D721Med (cell line): Measurements from ENCODE around the gene CCR2.
"Not testable (repeated sequence)": the region's sequence is repeated elsewhere in the genome, so short reads cannot be mapped to it uniquely, and the experiment has no call there.

Experiments used
- DNase-seq: peaks from one replicate; pipeline ENCODE4 v3.0.0; 2011; ENCODE audit warnings: low spot score; ENCODE audit not compliant: insufficient read length
- FAIRE-seq: peaks from 2 replicates; lab custom pipeline; 2011; peaks lifted over from hg19 to GRCh38; lab: Jason Lieb, UNC
- TF ChIP-seq, protein P1 (sequence below): IDR thresholded peaks from 2 replicates; pipeline ENCODE4 v1.5.1; 2012; ENCODE audit warnings: mild to moderate bottlenecking, control low read depth; ENCODE audit not compliant: insufficient read depth; ENCODE audit errors: missing control alignments

Gene CCR2

GRCh38 chr3:46398186-46398955, 44.5 kb downstream of the CCR2 start:
- no peak for FAIRE-seq
- DNase-seq = no peak
- TF ChIP-seq, protein P1, sequence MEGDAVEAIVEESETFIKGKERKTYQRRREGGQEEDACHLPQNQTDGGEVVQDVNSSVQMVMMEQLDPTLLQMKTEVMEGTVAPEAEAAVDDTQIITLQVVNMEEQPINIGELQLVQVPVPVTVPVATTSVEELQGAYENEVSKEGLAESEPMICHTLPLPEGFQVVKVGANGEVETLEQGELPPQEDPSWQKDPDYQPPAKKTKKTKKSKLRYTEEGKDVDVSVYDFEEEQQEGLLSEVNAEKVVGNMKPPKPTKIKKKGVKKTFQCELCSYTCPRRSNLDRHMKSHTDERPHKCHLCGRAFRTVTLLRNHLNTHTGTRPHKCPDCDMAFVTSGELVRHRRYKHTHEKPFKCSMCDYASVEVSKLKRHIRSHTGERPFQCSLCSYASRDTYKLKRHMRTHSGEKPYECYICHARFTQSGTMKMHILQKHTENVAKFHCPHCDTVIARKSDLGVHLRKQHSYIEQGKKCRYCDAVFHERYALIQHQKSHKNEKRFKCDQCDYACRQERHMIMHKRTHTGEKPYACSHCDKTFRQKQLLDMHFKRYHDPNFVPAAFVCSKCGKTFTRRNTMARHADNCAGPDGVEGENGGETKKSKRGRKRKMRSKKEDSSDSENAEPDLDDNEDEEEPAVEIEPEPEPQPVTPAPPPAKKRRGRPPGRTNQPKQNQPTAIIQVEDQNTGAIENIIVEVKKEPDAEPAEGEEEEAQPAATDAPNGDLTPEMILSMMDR = no peak

DNA sequence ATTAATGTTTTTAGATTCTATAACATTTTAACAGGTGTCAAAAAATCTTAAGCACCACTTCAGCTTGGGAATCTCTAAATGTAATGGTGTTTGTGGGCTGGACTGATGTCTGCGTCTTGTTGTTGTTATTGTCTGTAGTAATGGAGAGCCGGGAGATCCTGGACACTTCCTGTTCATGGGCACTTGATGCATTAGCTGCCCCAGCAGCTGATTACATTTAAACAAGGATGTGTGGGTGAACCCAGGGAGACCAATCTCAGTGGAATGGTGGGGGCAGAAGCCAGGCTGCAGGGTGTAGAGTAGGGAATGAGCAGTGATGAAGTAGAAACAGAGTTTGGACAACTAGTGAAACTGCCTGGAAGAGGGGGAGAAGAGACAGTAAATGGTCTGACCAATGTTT, 45.2 kb downstream of the CCR2 start:
- FAIRE-seq (no peak), DNase-seq (no peak)
- TF ChIP-seq, protein P1 = no peak

- DNase-seq (no peak), FAIRE-seq (no peak)
- TF ChIP-seq, protein P1 = no peak
Measured at GRCh38 chr3:46399557-46399956, 45.6 kb downstream of the CCR2 start.

- no peak for FAIRE-seq
- TF ChIP-seq, protein P1 = no peak
- no peak for DNase-seq
Measured at GRCh38 chr3:46400000-46400734, 46.3 kb downstream of the CCR2 start.

GRCh38 chr3:46400846-46401245, 46.9 kb downstream of the CCR2 start:
- TF ChIP-seq, protein P1 = no peak
- no peak for FAIRE-seq
- no peak for DNase-seq

DNA sequence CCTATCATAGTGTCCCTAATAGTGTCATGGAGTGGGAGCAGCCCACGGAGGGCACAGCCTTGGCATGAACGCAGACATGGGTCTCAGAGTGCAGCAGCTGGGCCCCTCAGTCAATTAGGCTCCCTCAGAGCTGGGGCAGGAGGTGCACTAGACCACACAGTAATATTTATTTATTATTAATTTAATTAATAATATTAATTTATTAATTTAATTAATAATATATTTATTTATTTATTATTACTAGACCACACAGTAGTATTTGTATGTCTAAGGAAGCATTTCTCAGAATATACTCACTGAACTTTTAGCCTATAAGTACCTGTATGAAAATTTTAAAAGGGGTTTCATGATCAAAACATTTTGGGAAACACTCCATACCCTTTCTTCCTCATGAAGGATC, 47.7 kb downstream of the CCR2 start:
- TF ChIP-seq, protein P1 = no peak
- DNase-seq (no peak), FAIRE-seq (no peak)

- DNase-seq, FAIRE-seq: not testable (repeated sequence)
Measured at GRCh38 chr3:46402902-46403301, 49.0 kb downstream of the CCR2 start.
